Thyroid gland (tissue), 4 donors: ENCODE data around the gene DSCAM.

Source experiments
- CTCF ChIP-seq, 6 experiments: fragments of 200-600 bp in 3 of 6; fragments of 450-650 bp in 3 of 6; sonication (generic) in 3 of 6; IDR thresholded peaks; one replicate each; pipeline ENCODE4 v1.5.1; 2016 to 2019; ENCODE audit warnings: antibody characterized with exemption in 6 of 6, mild to moderate bottlenecking in 2 of 6, inconsistent platforms in 1 of 6, moderate library complexity in 1 of 6
- POLR2A ChIP-seq, 2 donors: fragments of 450-650 bp; IDR thresholded peaks; one replicate each; pipeline ENCODE4 v1.6.1; 2017; ENCODE audit warnings: antibody characterized with exemption in 2 of 2, mild to moderate bottlenecking in 2 of 2, moderate library complexity in 1 of 2

GRCh38 chr21:39972471-39972870 is 874.5 kb downstream of the DSCAM start:
- TF ChIP-seq CTCF (IDR thresholded peaks at IDR 0.05) (no peak), POLR2A (IDR thresholded peaks at IDR 0.05) (no peak)
